CD4-positive, alpha-beta T cell treated with Interleukin-4 for 4 hours (primary cell): ENCODE data around the gene IRF2BPL.

ENCODE experiments used
- DNase-seq: peaks from one replicate; pipeline ENCODE4 v3.0.0-alpha.2; 2020

Gene IRF2BPL

GRCh38 chr14:76984787-76985375 is 43.6 kb downstream of the IRF2BPL start:
- no peak for DNase-seq

- no peak for DNase-seq
These were observed 44.2 kb downstream of the IRF2BPL start for GRCh38 chr14:76984297-76984696.

- no peak for DNase-seq
These were observed 46.8 kb downstream of the IRF2BPL start for GRCh38 chr14:76981670-76982069.

- peak; percentile 85 for DNase-seq
These were observed 50.5 kb downstream of the IRF2BPL start for GRCh38 chr14:76977793-76978720.

GRCh38 chr14:76976240-76977005 is 52.1 kb downstream of the IRF2BPL start:
- DNase-seq, result no peak

- DNase-seq, result no peak
These were observed 52.7 kb downstream of the IRF2BPL start for GRCh38 chr14:76975812-76976211.

- DNase-seq, result no peak
These were observed 53.5 kb downstream of the IRF2BPL start for GRCh38 chr14:76975051-76975450.
